ENCODE data around the gene ZP1.

Gene ZP1

DNA sequence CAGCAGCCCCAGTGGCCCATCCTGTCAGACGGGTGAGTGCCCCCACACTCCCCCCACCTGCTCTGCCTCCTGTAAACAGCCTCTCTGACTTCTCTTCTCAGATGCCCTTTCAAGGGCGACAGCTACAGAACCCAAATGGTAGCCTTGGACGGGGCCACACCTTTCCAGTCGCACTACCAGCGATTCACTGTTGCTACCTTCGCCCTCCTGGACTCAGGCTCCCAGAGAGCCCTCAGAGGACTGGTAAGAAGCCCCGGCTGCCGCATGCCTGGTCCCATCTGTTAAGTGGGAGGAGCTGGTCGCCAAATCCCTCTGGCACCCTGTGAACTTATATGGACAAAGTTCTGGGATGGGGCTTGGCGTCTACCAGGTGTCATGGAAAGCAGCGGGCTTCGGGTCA is 6.2 kb downstream of the ZP1 start:
- DNase-seq (ENCODE audit: insufficient read length, low spot score) (no peak), FAIRE-seq (no peak)

DNA sequence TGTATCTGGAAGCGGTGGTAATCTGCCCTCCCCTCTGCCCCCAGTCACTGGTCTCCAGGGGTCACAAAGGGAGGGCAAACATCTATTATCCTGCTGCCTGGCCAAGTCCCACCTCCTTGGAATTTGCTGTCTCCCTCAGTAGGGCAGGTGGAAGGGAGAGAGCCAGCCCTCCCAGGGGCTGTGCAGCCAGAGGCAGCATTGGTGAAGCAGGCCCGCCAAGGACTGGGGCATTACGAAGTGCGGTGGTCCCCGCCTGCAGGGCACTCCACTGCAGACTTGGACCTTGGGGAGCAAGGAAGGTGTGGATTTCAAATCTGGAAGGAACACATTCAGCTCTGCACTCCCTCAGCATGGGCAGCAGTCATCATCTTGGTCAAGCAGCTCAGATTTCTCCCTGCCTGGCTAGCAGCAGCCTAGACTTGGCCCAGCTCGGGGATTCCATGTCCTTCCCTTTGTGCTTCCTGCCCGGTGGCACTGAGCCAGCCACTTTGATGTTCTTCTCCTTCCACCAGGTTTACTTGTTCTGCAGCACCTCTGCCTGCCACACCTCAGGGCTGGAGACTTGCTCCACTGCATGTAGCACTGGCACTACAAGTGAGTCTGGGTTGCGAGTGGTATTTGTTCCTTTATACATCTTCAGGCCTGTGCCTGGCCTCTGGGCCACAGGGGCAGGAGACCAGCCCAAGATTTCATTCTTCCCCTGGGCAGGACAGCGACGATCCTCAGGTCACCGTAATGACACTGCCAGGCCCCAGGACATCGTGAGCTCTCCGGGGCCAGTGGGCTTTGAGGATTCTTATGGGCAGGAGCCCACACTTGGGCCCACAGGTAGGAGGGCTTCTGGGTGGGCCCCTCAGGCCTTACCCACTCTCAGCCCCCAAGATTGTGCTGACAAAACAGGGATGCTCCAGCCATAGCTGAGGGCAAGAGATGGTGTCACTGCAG is 7.4 kb downstream of the ZP1 start:
- DNase-seq (ENCODE audit: insufficient read length, low spot score) (no peak), FAIRE-seq (no peak)

DNA sequence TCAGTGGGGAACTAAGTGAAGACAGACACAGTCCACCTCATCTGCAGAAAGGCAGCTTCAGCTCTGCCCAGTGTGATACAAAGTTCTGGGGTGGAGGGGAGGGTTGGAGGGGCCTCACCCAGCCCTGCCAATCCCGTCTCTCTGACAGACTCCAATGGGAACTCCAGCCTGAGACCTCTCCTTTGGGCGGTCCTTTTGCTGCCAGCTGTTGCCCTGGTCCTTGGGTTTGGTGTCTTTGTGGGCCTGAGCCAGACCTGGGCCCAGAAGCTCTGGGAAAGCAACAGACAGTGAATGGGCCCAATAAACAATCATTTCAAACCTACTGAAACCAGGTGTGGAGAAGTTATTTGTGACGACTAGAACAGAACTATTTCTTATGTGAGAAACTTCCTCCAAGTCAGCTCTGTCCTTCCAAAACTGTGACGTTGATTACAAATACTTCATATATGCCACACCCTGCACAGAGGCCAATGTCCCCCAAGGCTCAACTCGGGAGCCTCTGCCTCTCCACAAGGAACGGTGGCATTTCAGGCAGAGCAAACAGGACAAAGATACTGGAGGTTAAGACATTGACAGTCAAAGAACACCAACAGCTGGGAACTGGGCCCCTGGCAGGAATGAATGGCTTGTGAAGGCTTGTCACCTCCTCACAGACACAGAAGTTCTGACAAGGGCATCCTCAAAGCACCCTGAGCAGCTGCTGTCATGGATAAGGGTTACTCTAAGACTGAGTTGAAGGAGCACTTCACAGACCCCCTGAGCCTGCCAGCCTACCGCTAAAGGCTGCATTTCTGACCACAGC is 8.2 kb downstream of the ZP1 start:
- FAIRE-seq (no peak), DNase-seq (ENCODE audit: insufficient read length, low spot score) (no peak)

DNA sequence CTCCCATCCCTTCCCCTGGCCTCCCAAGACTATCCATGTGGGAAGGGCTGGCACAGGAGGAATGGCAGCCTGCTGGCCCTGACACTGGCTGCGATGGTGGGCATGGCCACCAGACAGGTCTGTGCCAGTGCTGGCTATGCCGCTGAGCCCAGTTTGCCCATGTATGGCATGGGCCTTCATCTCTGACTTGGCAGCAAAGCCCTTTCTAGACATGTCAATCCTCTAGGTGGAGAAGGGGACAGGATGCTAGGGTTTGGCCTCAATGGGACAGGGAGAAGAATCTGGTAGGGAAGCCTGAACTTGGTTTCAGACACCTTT is 8.8 kb downstream of the ZP1 start:
- DNase-seq (ENCODE audit: insufficient read length, low spot score): no peak
- no peak for FAIRE-seq

DNA sequence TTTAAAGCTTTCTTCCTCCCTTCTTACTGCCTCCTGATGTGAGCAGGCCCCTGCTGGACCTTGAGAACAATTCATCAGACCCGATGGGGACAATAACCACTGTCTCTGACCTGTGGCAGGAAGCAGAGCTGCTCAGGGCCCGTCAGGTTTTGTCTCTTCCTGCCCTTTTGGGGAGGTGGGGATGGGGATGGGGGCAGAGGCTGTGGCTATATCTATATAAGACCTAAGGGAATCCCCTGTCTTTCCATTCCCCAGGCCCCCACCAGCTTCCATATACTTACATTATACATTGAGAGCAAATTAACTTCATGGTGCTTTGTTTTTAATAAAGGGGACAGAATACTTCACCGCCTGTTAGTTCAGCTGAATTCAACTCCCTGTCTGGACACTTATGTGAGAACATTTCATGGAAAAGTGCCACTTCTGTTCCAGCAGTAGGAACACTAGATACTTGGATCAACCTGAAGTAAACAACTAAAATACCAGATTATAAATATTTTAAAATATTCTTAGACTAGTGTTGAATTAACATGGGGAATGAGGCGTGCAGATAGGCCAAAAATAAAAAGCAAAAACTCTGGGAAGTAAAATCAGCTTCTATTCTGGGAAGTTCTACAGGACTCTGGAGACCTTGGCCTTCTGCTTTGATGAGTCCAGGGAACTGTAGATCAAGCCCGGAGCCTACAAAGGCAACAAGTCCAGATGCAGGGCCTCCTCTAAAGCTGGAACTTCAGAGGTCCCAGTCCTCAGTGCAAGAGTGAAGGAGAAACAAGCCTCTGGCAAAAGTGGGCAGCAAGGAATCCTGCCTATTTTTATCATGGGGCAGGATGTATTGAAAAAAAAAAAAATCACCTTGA is 11.1 kb downstream of the ZP1 start:
- no peak for DNase-seq (ENCODE audit: insufficient read length, low spot score)

DNA sequence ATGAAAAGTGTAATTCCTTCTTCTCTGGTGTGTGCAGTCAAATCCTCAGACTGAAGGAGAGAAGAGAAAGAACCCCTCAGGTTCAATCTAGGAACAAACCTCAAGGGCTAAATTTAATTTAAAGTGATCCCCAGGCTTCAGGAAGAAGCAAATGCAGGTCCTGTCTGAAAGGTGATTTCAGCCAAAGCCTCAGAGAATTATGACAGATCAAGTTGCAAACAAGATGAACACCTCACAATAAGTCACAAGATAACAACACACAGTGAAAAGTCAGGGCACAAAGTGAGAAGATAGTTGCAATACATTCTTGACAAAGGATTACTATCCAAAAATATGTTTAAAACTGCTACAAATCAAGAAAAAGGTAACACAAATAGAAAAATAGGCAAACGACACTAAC is 11.8 kb downstream of the ZP1 start:
- no peak for FAIRE-seq
- no peak for DNase-seq (ENCODE audit: insufficient read length, low spot score)

More for the DNA sequence above, 11.1 kb downstream of the ZP1 start:
- no peak for FAIRE-seq

DNA sequence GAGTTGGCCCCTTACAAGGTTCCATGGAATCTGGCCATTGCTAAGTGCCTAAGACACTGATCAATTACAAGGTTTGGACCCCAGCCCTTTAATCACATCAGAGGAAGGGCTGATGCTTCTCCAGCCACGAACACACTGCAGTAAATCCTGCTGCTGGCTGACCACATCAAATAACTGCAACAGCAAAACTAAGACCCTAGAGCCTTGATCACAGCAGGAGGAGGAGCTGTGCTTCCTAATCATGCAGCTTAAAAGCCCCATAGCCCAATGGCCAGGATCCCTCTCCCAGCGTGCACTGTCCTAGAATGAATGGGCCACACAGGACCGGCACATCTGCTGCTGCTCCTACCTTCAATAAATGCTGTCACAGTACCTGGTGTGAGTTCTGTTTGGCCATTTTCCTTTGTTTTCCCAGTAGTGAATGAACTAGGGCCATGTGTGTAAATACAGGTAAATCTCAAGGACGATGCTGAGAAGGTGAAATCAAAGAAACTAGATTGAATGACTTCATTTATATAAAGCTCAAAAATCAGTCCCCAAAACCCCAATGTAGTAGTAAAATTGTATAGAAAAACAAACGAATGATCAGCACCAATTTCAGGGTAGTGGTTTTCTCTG is 12.7 kb downstream of the ZP1 start:
- DNase-seq (ENCODE audit: insufficient read length, low spot score) (no peak), FAIRE-seq (no peak)

DNA sequence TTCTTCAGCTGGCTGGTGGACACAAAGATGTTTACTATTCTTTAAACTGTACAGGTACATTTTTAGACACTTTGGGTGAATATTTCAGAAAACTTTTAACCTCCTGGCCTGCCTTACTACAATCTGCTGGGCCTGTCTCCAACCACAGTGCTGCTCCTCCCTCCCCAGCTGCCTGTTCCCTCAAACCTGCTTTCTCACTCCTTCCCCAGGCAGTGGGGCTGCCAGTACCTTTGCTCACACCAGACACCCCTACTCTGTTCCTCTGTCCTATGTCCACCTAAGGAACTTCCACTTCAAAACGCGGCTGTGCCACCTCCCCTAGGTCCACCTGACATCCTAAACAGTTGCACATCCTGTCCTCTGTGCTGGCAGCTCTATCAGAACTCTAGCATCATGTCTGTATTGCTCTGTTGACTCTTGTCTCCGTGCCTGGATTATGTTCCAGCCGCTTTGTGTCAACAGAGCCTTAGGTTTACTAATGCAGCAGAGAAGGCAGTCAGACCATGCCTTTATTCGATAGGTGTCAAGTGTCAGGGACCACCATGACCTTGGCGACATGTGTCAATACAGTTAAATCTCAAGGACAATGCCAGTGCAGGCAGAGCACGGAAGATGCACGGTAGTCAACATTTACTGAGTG is 13.4 kb downstream of the ZP1 start:
- DNase-seq (ENCODE audit: insufficient read length, low spot score): no peak

DNA sequence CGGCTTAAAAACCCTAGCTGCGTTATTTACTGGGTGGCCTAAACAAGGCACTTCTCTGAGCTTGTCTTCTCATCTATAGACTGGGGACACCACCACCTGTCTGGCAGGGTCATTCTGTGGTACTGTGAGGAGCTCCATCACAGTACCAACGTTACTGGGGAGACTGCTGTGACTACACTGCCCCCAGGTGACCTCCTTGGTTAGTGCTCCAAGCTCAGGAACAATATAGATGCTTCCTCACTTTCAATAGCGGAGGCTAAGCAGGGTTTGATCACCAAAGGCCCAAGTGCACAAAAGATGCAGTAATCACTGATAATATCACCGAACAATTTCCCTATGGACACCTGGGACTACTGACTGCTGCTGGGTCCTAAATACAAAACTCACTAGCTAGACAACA is 20.2 kb downstream of the ZP1 start:
- FAIRE-seq: no peak
- DNase-seq (ENCODE audit: insufficient read length, low spot score): peak; percentile 32

More for the DNA sequence above, 13.4 kb downstream of the ZP1 start:
- FAIRE-seq: no peak

DNA sequence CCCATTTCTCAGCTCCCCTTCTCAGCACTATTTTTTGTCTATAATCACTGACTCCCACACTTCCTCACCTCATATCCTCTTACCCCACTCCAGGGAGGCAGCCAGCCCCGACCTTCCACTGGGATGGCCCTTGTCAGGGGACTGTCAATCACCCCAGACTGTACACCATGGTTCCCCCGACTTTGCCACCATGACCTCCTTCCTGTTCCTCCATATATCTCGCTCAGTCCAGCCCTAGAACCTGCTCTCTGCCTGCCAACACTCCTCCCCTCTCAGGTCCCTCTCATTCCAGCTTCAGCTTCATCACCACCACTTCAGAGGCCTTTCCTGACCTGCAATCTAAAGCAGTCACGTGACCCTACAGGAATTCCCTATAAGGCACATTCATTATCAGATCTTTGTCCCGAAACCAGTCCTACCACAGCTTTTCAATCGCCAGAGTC is 22.5 kb downstream of the ZP1 start:
- DNase-seq (ENCODE audit: insufficient read length, low spot score) (no peak), FAIRE-seq (no peak)

DNA sequence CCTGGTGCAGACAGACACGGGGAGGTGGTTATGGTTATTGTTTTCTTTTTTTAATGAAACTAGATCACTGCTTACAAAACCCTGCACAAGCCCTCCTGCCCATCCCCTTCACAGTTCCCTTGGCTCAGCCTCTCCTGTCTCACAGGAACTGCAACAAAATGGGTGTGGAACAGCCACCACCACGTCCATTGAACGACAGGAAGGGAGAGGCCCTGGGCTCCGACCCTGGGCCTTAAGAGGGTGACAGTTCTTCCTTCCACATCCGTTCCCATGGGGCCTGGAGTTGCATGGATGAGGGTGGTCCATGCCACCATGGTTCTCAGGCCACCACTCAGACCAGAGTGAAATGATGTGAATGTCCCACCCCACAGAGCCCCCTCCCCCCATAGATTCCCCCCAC is 23.4 kb downstream of the ZP1 start:
- no peak for FAIRE-seq
- DNase-seq (ENCODE audit: insufficient read length, low spot score): no peak

DNA sequence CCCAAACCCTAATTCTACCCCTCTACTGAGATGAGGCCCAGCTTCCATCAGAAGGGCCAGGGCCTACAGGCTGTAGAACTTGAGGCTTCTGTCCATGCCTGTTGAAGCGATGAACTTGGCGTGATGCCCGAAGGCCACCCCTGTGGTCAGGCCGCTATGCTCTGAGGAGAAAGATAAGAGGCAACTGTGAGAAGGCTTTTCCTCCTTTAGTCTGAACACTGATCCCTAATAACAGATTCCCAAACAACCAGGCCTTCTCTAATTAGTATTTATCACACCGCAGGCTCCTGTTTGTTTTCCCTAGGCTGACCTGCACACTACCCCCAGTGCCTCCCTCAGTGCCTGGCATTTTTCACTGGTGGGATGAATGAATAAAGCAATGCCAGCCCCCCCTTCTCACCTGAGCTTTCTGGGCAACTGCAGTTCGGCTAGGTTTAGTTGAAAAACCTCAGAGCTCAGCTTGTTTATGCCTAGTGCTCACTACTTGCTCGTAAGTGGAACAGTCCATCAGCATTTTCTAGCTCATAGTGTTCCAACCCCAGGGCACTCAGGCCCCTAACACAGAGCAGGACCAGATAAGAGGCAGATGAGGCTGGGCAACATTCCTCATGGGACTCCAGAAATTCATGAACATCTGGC is 23.9 kb downstream of the ZP1 start:
- FAIRE-seq: no peak
- DNase-seq (ENCODE audit: insufficient read length, low spot score): no peak

DNA sequence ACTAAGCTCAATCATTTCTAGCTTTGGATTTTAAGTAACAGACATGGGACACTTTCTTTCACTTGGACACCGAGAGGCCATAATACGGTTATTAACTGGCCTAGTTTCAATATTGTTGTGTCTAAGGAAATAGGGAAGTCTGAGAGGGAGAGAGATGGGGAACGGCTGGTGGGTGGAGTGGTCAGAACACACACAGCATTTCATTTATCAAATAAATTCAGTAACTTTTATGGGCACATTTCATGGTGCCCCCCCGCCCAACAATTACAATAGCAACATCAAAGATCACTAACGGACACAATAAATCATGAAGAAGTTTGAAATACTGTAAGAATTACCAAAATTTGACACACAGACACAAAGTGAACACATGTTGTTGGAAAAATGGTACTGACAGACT is 28.3 kb downstream of the ZP1 start:
- FAIRE-seq (no peak), DNase-seq (ENCODE audit: insufficient read length, low spot score) (no peak)

DNA sequence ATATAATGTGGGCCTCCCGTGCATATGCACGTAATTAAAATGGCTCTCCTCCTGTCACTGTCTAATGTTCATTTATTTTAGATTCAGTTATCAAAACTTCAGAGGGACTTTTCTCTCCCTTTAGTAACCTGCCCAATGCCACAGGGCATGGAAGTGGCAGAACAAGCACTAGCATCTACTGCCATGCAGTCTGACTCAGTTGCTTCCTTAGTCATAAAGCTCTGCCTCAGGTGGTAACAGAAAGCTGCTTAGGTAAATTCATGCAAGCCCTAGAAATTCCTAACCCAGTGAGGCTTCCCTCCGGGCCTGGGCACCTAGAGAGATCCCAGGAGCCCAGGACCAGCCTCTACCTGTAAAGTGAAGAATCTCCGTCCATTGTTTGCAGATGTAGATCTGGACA is 30.2 kb downstream of the ZP1 start:
- DNase-seq (ENCODE audit: insufficient read length, low spot score): no peak
- no peak for FAIRE-seq

DNA sequence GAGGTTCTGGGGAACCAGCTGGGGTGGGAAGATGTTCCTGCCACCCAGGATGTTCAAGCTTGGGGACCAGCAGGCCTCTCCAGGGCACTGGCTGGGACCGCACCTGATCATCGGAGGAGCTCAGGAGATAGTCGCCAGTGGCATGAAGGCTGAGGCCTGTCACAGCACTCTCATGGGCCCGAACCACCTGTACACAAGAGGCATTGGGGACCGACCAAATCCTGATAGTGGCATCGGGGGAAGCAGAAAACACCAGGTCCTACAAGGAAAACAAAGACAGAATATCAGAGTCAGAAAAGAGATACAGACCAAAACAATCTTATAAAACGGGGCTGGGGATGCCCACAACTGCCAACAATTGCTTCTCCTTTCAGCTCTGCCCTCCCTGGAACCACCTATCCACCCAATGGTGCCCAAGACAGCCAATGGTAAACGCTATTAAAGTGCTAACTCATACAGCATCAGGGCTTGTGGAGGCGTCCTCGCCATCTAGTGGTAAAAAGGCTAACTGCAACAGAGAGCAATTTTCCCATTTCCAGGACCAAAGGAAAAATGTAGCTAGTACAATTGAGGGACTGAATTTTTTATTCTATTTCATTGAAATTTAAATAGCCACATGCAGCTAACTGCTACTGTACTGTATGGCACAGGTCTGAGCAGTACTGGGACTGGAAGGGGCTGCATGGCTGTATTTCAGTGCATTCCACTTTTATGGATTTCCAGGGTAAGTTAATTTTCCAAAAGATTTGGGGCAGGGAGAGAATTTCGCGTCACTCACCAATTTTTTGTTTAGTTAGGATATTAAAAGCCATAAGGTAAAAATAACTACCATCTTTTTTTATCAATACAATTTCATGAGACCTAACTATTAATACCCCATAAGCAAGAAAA is 31.9 kb downstream of the ZP1 start:
- FAIRE-seq: no peak
- DNase-seq (ENCODE audit: insufficient read length, low spot score): peak; percentile 61

DNA sequence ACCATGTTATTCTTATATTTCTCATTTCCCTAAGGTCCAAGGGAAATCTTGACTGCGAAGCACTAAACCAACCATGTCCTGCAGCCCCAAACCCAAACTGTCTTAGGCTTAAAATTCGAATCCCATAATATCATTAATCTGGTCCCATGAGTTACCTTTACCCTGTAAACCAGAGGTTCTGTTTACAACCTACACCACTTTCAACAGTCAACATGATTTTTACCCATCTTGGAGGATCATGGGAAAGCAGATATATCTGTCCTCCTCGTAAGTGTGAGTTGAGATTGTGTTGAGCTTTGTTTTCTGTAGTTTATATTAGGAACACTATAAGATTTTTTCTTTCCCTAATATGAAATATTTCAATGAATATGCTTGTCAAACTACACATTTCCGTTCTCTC is 32.6 kb downstream of the ZP1 start:
- FAIRE-seq: no peak
- no peak for DNase-seq (ENCODE audit: insufficient read length, low spot score)

DNA sequence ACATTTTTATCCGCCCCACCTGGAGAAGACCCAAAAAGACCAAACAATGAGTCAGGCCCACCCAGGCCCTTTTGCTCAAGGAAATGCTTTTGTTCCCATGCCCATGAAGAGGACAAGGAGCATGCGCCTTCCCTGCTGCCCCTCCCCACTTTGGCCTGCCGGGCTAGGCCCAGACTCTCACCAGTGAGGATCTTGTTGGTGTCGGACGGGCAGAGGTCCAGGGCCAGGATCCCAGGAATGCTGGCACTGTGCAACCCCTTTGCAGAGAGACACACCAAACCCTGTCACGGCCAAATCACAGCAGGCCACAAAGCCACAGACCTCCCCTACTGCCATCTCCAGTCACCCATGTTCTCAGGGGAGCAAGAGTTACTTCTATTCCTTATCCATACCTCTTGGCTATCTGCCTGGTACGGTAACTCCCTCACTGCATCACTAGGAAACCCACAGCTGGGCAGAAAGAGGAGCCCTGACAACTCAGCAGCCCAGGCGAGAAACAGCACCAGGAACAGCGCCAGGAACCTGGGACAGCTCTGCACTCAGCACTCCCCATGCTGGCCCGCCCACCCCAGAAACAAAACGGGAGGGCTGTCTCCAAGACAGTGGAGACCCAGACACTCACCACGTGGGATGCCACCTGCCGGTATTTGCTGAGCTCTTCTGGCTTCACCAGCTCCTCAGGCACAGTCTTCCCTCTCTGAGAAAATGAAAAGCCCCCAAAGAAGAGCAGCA is 33.5 kb downstream of the ZP1 start:
- DNase-seq (ENCODE audit: insufficient read length, low spot score) (no peak), FAIRE-seq (no peak)

DNA sequence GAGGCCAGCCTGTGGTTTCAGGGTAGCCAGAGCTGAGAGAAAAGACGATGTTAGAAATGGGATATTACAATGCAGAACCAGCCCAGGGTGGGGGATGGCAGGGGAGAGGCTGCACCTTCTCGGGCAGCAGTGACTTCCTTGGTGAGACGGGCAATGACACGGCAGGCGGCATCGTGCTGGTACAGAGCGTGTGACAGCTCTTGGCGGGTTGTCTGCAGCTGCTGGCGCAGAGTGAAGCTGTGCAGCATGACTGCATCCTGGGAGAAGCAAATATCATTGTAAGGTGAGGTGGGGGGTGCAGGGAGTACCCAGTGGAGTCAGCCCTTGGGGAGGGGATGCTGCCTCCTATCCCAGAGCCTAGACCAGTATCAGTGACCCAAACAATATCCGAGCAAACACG is 35.3 kb downstream of the ZP1 start:
- FAIRE-seq (no peak), DNase-seq (ENCODE audit: insufficient read length, low spot score) (no peak)

Measured in HTR-8/SVneo (cell line).